ENCODE results near the gene ANO5.

ANO5 gene, protein sequence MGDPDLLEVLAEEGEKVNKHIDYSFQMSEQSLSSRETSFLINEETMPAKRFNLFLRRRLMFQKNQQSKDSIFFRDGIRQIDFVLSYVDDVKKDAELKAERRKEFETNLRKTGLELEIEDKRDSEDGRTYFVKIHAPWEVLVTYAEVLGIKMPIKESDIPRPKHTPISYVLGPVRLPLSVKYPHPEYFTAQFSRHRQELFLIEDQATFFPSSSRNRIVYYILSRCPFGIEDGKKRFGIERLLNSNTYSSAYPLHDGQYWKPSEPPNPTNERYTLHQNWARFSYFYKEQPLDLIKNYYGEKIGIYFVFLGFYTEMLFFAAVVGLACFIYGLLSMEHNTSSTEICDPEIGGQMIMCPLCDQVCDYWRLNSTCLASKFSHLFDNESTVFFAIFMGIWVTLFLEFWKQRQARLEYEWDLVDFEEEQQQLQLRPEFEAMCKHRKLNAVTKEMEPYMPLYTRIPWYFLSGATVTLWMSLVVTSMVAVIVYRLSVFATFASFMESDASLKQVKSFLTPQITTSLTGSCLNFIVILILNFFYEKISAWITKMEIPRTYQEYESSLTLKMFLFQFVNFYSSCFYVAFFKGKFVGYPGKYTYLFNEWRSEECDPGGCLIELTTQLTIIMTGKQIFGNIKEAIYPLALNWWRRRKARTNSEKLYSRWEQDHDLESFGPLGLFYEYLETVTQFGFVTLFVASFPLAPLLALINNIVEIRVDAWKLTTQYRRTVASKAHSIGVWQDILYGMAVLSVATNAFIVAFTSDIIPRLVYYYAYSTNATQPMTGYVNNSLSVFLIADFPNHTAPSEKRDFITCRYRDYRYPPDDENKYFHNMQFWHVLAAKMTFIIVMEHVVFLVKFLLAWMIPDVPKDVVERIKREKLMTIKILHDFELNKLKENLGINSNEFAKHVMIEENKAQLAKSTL

DNA sequence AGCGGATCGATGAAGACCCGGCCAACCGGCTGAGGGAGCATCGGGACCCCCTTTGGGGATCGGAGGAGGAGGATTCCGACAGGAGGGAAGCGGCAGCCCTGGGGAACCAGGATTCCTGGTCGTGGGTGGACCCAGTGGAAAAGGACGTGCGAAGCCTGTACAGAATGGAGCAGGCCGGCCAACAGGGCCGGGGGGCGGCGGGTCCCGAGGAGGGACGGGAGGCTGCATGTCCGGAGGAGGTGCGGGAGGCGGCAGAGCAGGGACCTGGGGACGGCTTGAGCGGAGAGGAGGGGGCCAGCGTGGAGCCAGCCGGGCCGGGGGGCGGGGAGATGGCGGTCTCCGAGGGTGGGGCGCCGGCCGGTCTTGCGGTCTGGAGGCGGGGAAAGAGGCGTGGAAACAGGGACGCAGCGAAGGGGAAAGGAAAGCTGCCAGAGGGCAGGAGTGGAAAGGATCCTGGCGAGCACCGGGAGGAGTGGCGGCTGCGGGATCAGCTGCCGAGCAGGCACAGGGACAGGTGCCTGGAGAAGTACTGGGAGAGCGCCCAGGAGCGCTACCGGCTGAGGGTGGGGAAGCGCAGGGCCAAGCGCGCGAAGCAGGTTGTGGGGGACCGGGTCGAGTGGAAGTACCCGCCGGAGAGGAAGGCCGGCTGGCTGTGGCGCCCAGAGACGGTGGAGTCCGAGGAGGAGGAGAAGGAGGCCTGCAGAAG lies at the start of gene ANO5:
ANO5 (plus strand) TSS at position 444 of the 706 bp plus-strand sequence. CDS start 408 bp downstream, outside the sequence.
- no peak within 1 kb of the TSS for H3K4me3 ChIP-seq (ENCODE audit: control insufficient read depth, low read depth, low read length)
- no peak for DNase-seq (ENCODE audit: low read depth)

DNA sequence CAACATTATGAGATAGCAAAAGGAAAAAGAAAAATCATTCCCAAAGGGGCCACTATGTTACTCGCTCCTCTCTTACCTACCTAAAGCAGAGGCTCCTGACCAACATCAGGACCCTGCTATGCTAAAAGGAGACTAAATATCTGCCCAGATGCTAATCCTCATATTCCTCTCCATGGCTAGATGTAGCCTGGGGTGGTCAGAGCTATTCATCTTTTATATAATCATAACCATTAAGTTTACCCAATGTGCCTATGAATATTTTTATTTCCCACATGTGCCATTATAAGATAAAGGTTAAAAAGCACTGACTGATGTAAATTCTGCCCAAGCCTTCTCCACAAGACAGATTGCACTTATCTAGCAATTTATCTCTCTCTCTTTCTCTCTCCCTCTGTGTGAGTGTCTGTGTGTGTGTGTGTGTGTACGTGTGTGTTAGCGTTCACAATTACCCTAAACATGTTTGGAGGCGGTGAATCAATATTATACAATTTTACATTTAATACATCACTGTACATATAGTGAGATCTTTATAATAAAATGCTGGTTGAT lies 41.2 kb upstream of the ANO5 start:
- no peak overlapping the region for H3K4me3 ChIP-seq (ENCODE audit: control insufficient read depth, low read depth, low read length)
- TF ChIP-seq, protein P1, sequence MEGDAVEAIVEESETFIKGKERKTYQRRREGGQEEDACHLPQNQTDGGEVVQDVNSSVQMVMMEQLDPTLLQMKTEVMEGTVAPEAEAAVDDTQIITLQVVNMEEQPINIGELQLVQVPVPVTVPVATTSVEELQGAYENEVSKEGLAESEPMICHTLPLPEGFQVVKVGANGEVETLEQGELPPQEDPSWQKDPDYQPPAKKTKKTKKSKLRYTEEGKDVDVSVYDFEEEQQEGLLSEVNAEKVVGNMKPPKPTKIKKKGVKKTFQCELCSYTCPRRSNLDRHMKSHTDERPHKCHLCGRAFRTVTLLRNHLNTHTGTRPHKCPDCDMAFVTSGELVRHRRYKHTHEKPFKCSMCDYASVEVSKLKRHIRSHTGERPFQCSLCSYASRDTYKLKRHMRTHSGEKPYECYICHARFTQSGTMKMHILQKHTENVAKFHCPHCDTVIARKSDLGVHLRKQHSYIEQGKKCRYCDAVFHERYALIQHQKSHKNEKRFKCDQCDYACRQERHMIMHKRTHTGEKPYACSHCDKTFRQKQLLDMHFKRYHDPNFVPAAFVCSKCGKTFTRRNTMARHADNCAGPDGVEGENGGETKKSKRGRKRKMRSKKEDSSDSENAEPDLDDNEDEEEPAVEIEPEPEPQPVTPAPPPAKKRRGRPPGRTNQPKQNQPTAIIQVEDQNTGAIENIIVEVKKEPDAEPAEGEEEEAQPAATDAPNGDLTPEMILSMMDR (IDR thresholded peaks at IDR 0.05; ENCODE audit: control insufficient read depth, insufficient read depth, low read depth, low read length, missing control alignments), result no peak
- no peak for DNase-seq (ENCODE audit: low read depth)

More for the DNA sequence above, at the start of gene ANO5:
- TF ChIP-seq, protein P1 (IDR thresholded peaks at IDR 0.05; ENCODE audit: control insufficient read depth, insufficient read depth, low read depth, low read length, missing control alignments), result no peak

DNA sequence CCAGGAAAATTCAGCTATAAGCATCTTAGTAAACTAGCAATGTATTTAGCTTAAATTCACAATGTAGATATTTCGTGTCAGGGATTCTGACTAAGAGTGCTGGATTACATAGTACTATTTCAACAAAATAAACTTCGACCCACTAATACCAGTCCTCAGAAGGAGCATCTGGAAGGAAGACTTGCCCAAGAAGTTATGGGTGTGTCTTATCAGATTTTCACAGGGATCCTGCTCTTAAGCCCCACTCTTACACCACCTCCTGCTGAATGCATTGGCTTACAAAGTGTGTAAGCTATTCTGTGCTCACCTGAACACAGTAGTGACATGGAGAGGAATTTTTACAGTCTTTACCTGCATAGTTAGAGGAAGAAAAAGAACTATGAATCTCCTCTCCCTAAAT lies 35.4 kb upstream of the ANO5 start:
- H3K4me3 ChIP-seq (ENCODE audit: control insufficient read depth, low read depth, low read length), result no peak overlapping the region
- DNase-seq (ENCODE audit: low read depth), result no peak
- TF ChIP-seq, protein P1 (IDR thresholded peaks at IDR 0.05; ENCODE audit: control insufficient read depth, insufficient read depth, low read depth, low read length, missing control alignments), result no peak

DNA sequence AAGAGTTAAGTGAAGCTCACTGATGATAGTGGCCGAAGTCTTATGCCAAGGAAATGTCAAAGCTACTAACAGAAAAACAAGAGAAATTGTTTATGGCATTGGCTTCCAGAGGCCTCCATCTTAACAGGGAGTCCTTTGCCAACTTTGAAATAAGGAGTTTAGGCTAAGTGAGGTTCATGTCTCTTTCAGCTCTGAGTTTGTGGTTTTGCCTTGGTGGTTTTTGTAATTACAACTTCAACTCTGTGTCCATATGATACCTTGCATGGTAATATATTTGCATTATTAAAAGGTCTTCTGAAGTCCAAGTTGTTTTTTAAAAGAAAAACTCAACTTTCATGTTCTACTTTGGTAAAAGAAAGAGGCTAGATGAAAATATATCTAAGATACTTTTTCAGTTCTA lies 31.4 kb upstream of the ANO5 start:
- DNase-seq (ENCODE audit: low read depth), result no peak
- TF ChIP-seq, protein P1 (IDR thresholded peaks at IDR 0.05; ENCODE audit: control insufficient read depth, insufficient read depth, low read depth, low read length, missing control alignments), result no peak
- H3K4me3 ChIP-seq (ENCODE audit: control insufficient read depth, low read depth, low read length), result no peak overlapping the region

DNA sequence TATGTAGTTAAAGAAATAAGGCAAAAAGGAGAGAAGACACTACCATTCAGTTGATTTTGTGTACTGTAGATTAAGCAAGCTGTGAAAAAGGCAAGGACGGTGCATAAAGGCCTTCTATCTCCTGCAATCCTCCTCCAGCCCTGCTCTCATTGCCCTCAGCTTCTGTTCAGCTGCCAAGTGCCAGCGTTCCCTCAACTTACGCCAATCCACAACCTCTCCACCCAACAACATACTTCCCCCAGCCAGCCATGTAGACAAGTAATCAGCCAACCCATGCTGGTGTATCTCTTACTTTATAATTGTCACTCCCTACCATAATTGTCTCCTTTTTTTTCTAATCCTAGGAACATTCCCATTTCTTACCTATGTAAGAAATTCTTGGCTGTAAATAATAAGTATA lies 30.1 kb upstream of the ANO5 start:
- TF ChIP-seq, protein P1 (IDR thresholded peaks at IDR 0.05; ENCODE audit: control insufficient read depth, insufficient read depth, low read depth, low read length, missing control alignments), result no peak
- H3K4me3 ChIP-seq (ENCODE audit: control insufficient read depth, low read depth, low read length), result no peak overlapping the region
- DNase-seq (ENCODE audit: low read depth), result no peak

DNA sequence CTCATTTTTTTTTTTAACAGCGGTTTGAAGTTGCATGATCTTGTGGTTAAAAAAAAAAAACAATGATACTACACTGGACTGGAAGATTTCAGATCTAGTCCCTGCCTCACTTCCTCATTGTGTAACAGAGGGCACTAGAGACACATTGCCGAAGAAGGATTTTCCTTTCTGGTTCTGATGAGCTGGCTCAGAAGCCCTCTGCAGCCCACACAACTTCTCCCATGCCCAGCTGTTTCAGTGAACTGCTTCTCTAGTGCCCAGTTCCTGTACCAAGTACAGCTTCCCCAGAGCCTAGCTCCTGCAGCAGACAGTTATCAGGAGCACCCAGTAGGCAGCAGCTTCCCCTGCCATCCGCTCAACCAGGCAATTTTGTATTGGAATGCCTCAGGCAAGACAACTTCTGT lies 29.5 kb upstream of the ANO5 start:
- TF ChIP-seq, protein P1 (IDR thresholded peaks at IDR 0.05; ENCODE audit: control insufficient read depth, insufficient read depth, low read depth, low read length, missing control alignments), result no peak
- DNase-seq (ENCODE audit: low read depth), result no peak
- no peak overlapping the region for H3K4me3 ChIP-seq (ENCODE audit: control insufficient read depth, low read depth, low read length)

Measured in AG09309 (cell line).